ENCODE measurements around the gene SLC38A6. TPM values are rescaled to one million over a fixed set of nuclear protein-coding genes. Genes with fewer than 3 reads are reported as not detected.

The SLC38A6 gene
- polyA plus RNA-seq, 1 experiment = 57.3 TPM

DNA sequence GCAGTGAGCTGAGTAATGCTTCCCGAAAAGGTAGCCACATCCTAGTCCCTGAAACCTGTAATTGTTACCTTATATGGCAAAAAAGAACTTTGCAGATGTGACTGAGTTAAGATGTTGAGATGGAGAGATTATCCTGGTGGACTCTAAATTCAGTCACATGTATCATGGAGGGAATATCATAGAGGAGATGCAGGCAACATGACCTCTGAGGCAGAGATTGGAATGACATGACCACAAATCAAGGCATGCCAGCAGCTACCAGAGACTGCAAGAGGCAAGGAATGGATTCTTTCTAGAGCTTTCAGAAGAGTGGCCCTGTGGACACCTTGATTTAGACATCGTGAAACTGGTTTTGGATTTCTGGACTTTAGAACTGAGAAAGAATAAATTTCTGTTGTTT lies 18.5 kb downstream of the SLC38A6 start:
- POLR2A ChIA-PET = no interaction called here
- Histone ChIP-seq H3K4me3 (ENCODE audit: low read depth, low read length) (no peak overlapping the region), H3K27ac (ENCODE audit: low read depth, low read length) (no peak overlapping the region), H3K27me3 (ENCODE audit: control insufficient read depth, insufficient read depth, low read length) (no peaks in the 10 kb centered on the region), H3K9me3 (ENCODE audit: control insufficient read depth, insufficient read depth, low read length) (no peaks in the 10 kb centered on the region; the same call in 1 of the 2 replicates)
- no peak for DNase-seq (ENCODE audit: low read depth, low spot score)
- TF ChIP-seq CTCF (IDR thresholded peaks at IDR 0.05; ENCODE audit: low read depth, low read length) = no peak
- CTCF ChIA-PET = interaction anchor here (0.5 to 2.3 kb wide), 2 partner anchors 26 to 279 kb away, joined by 3 to 6 read pairs; no protein-coding TSS in a partner anchor

- Histone ChIP-seq H3K4me3 (ENCODE audit: low read depth, low read length) (no peak overlapping the region), H3K27me3 (ENCODE audit: control insufficient read depth, insufficient read depth, low read length) (no peaks in the 10 kb centered on the region), H3K9me3 (ENCODE audit: control insufficient read depth, insufficient read depth, low read length) (no peaks in the 10 kb centered on the region), H3K27ac (ENCODE audit: low read depth, low read length) (no peak overlapping the region)
- DNase-seq (ENCODE audit: low read depth, low spot score) = no peak
- ChIA-PET POLR2A (no interaction called here), CTCF (no interaction called here)
- no peak for TF ChIP-seq CTCF (IDR thresholded peaks at IDR 0.05; ENCODE audit: low read depth, low read length)
Observed at GRCh38 chr14:61003571-61003970, 22.5 kb downstream of the SLC38A6 start.

DNA sequence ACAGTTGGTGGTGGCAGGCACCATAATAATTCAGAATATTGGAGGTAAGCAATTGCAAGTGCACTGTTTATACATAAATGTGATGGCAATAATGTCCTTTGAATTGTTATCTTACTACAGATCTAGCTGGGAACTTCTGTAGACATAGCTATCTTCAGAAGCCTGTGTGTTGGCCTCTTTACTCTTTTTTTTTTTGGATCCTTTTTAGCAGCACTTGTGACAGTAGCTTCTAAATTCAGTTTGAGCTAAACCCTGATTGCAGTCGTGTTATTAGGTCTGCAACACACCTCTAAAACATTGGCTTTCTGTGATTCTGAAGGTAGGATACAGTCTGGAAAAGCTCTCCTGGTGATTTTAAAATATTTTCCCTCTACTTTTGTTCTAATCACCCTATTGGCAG lies 38.5 kb downstream of the SLC38A6 start:
- no peak for TF ChIP-seq CTCF (IDR thresholded peaks at IDR 0.05; ENCODE audit: low read depth, low read length)
- H3K4me3 ChIP-seq (ENCODE audit: low read depth, low read length) = no peak overlapping the region
- CTCF ChIA-PET = interaction anchor here (1.4 kb wide), 1 partner anchor 266 kb away, joined by 3 read pairs; no protein-coding TSS in a partner anchor
- no peaks in the 10 kb centered on the region for H3K27me3 ChIP-seq (ENCODE audit: control insufficient read depth, insufficient read depth, low read length)
- no peak overlapping the region for H3K27ac ChIP-seq (ENCODE audit: low read depth, low read length)
- H3K9me3 ChIP-seq (ENCODE audit: control insufficient read depth, insufficient read depth, low read length) = peaks cover 5% of the 10 kb centered on the region
- POLR2A ChIA-PET = no interaction called here
- no peak for DNase-seq (ENCODE audit: low read depth, low spot score)

DNA sequence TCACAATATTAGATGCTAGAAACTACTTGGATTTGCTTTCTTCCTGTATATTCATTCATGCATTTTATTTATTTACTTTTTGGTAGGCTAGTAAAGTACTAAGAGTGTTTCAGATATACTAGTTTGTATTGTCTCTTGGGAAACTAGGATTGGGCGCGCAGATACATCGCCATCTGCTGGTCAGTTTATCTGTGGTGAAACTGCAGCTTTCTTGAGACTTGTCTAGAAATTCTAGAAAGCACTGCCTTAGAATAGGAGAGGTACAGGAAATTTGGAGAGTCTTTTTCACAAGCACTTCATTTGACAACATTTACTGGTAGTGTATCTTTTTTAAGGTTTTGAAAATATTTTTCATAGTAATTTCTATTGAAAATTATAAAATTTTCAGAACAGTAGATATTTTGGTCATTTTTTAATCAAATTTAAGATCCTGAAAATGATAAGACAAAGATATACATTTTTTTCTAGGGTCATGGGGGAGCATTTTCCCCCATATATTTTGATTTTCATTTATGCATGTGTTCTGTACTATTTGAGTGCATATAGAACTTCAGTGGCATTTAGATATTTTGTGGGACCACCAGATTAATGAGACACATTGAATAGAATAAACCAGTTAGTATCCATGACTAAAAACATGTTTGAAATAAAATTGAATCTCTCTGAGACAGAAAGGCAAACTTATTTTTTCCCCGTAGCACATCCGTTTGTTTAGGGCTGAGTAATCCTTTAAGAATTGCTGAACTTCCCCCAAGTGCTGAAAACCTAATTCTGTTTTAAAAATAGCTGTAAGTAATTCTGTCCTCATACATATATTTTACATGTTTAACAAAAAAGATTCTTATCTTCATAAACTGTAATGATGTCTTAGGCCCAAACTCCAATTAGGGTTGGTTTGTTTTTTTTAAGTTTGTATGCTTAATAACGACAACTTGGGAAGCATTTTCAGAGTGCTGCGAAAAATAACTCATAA lies 44.5 kb downstream of the SLC38A6 start:
- no peak overlapping the region for H3K27ac ChIP-seq (ENCODE audit: low read depth, low read length)
- no peaks in the 10 kb centered on the region for H3K9me3 ChIP-seq (ENCODE audit: control insufficient read depth, insufficient read depth, low read length)
- H3K27me3 ChIP-seq (ENCODE audit: control insufficient read depth, insufficient read depth, low read length) = no peaks in the 10 kb centered on the region
- POLR2A ChIA-PET = no interaction called here
- peak; percentile 93 for TF ChIP-seq CTCF (IDR thresholded peaks at IDR 0.05; ENCODE audit: low read depth, low read length)
- CTCF ChIA-PET = interaction anchor here (0.5 to 3.6 kb wide), 19 partner anchors 10 to 401 kb away, joined by 3 to 11 read pairs (median 4); partner anchors contain the start of gene SIX1
- peak overlapping the region; percentile 23 for H3K4me3 ChIP-seq (ENCODE audit: low read depth, low read length)
- DNase-seq (ENCODE audit: low read depth, low spot score) = peak; percentile 57

- TF ChIP-seq CTCF (IDR thresholded peaks at IDR 0.05; ENCODE audit: low read depth, low read length) = no peak
- CTCF ChIA-PET = interaction anchor here (0.5 to 3.6 kb wide), 17 partner anchors 9 to 611 kb away, joined by 3 to 11 read pairs (median 4); partner anchors contain the start of gene SIX1
- no peak for DNase-seq (ENCODE audit: low read depth, low spot score)
- H3K4me3 ChIP-seq (ENCODE audit: low read depth, low read length) = no peak overlapping the region
- no peaks in the 10 kb centered on the region for H3K9me3 ChIP-seq (ENCODE audit: control insufficient read depth, insufficient read depth, low read length)
- no peaks in the 10 kb centered on the region for H3K27me3 ChIP-seq (ENCODE audit: control insufficient read depth, insufficient read depth, low read length)
- POLR2A ChIA-PET = no interaction called here
- no peak overlapping the region for H3K27ac ChIP-seq (ENCODE audit: low read depth, low read length)
Observed at GRCh38 chr14:61026526-61026925, 45.5 kb downstream of the SLC38A6 start.
